Liver (tissue), 3 donors: Measurements from ENCODE around the gene ZFYVE28.

ENCODE experiments used
- FOXA1 ChIP-seq: IDR thresholded peaks from 2 replicates; pipeline ENCODE4 v1.6.1; 2016; ENCODE audit warnings: antibody characterized with exemption
- JUND ChIP-seq, 2 donors: IDR thresholded peaks; 2 replicates each; pipeline ENCODE4 v1.6.1; 2016; ENCODE audit warnings: antibody characterized with exemption in 2 of 2
- RXRA ChIP-seq, 2 donors: IDR thresholded peaks; 2 replicates each; pipeline ENCODE4 v1.6.1; 2017 to 2018; ENCODE audit warnings: antibody characterized with exemption in 2 of 2, mild to moderate bottlenecking in 1 of 2
- TF ChIP-seq, protein P1 (sequence below): fragments of 150-350 bp; IDR thresholded peaks from 2 replicates; pipeline ENCODE4 v1.5.1; 2017; ENCODE audit warnings: improper control_type of control experiment, low read depth, low read length; ENCODE audit not compliant: missing input control
- TF ChIP-seq, protein P2 (sequence below): IDR thresholded peaks from 2 replicates; pipeline ENCODE4 v1.6.1; 2016; ENCODE audit warnings: antibody characterized with exemption
- TF ChIP-seq, protein P3 (sequence below): IDR thresholded peaks from 2 replicates; pipeline ENCODE4 v1.6.1; 2016; ENCODE audit warnings: antibody characterized with exemption, mild to moderate bottlenecking
- donor health status: healthy.
- donor health status: healthy.

DNA sequence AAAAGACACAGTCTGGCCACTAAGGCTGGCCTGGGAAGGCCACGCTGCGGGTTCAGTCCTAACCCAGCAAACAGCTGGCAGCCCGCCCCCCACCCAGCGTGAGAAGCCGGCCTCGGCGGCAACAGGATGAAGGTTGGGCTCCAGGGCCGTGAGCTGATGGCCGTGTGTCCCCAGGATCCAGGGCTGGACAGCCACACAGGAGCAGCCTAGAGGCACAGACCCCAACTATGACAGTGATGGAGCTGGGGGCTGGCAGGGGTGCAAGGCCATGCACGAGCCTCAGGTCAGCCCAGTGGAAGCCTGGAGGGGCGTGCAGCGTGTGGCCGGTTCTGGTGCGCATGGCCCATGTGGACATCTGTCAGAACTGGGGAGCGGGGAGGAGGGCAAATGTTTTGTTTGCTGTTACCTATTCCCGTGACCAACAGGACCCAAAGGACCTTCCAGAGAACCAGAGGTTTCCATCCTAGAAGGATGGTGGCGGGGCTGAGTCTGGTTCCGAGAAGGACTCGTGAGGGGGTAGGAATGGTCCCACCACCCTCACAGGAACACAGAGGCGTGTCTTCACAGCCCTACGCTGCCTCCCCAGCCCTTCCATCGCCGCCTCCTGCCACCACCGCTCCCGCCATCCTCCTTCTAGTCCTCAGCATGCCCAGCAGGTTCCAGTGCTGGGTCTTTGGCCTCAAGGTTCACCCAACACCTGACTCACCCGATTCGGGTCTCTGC is 46.5 kb downstream of the ZFYVE28 start:
- TF ChIP-seq, protein P1, sequence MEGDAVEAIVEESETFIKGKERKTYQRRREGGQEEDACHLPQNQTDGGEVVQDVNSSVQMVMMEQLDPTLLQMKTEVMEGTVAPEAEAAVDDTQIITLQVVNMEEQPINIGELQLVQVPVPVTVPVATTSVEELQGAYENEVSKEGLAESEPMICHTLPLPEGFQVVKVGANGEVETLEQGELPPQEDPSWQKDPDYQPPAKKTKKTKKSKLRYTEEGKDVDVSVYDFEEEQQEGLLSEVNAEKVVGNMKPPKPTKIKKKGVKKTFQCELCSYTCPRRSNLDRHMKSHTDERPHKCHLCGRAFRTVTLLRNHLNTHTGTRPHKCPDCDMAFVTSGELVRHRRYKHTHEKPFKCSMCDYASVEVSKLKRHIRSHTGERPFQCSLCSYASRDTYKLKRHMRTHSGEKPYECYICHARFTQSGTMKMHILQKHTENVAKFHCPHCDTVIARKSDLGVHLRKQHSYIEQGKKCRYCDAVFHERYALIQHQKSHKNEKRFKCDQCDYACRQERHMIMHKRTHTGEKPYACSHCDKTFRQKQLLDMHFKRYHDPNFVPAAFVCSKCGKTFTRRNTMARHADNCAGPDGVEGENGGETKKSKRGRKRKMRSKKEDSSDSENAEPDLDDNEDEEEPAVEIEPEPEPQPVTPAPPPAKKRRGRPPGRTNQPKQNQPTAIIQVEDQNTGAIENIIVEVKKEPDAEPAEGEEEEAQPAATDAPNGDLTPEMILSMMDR = no peak
- TF ChIP-seq FOXA1 (no peak), RXRA (IDR thresholded peaks at IDR 0.05) (no peak), JUND (IDR thresholded peaks at IDR 0.05) (no peak)
- TF ChIP-seq, protein P2, sequence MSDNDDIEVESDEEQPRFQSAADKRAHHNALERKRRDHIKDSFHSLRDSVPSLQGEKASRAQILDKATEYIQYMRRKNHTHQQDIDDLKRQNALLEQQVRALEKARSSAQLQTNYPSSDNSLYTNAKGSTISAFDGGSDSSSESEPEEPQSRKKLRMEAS = no peak
- TF ChIP-seq, protein P3, sequence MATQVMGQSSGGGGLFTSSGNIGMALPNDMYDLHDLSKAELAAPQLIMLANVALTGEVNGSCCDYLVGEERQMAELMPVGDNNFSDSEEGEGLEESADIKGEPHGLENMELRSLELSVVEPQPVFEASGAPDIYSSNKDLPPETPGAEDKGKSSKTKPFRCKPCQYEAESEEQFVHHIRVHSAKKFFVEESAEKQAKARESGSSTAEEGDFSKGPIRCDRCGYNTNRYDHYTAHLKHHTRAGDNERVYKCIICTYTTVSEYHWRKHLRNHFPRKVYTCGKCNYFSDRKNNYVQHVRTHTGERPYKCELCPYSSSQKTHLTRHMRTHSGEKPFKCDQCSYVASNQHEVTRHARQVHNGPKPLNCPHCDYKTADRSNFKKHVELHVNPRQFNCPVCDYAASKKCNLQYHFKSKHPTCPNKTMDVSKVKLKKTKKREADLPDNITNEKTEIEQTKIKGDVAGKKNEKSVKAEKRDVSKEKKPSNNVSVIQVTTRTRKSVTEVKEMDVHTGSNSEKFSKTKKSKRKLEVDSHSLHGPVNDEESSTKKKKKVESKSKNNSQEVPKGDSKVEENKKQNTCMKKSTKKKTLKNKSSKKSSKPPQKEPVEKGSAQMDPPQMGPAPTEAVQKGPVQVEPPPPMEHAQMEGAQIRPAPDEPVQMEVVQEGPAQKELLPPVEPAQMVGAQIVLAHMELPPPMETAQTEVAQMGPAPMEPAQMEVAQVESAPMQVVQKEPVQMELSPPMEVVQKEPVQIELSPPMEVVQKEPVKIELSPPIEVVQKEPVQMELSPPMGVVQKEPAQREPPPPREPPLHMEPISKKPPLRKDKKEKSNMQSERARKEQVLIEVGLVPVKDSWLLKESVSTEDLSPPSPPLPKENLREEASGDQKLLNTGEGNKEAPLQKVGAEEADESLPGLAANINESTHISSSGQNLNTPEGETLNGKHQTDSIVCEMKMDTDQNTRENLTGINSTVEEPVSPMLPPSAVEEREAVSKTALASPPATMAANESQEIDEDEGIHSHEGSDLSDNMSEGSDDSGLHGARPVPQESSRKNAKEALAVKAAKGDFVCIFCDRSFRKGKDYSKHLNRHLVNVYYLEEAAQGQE = no peak
